ENCODE data around the gene CDC42EP3. TPM values are rescaled to one million over a fixed set of nuclear protein-coding genes. Genes with fewer than 3 reads are reported as not detected.

Gene CDC42EP3
- total RNA-seq, 1 donor: 136 TPM

- Histone ChIP-seq H3K27me3 (ENCODE audit: insufficient read depth, low read length) (no peaks in the 10 kb centered on the region), H3K4me2 (ENCODE audit: insufficient read depth, low read length) (no peak overlapping the region), H3K36me3 (ENCODE audit: insufficient read depth, low read length) (no peaks in the 10 kb centered on the region), H3K4me3 (ENCODE audit: insufficient read depth, low read length) (no peak overlapping the region), H2AFZ (ENCODE audit: low read length) (no peak overlapping the region), H3K4me1 (ENCODE audit: insufficient read depth, low read length) (peaks cover 18% of the 10 kb centered on the region), H3K9me3 (ENCODE audit: low read depth, low read length) (no peaks in the 10 kb centered on the region), H4K20me1 (ENCODE audit: insufficient read depth, low read length) (no peaks in the 10 kb centered on the region), H3K27ac (ENCODE audit: low read depth, low read length) (no peak overlapping the region), H3K79me2 (ENCODE audit: insufficient read depth, low read length) (no peaks in the 10 kb centered on the region)
- TF ChIP-seq CTCF (IDR thresholded peaks at IDR 0.05; ENCODE audit: extremely low read depth, low read depth, low read length): no peak
- no peak for DNase-seq (ENCODE audit: insufficient read length, low spot score, missing footprints)
Measured at GRCh38 chr2:37600735-37601134, 70.7 kb downstream of the CDC42EP3 start.

- H4K20me1 ChIP-seq (ENCODE audit: insufficient read depth, low read length): no peaks in the 10 kb centered on the region
- no peak overlapping the region for H3K4me3 ChIP-seq (ENCODE audit: insufficient read depth, low read length)
- no peak overlapping the region for H2AFZ ChIP-seq (ENCODE audit: low read length)
- DNase-seq (ENCODE audit: insufficient read length, low spot score, missing footprints): no peak
- no peaks in the 10 kb centered on the region for H3K27me3 ChIP-seq (ENCODE audit: insufficient read depth, low read length)
- TF ChIP-seq CTCF (IDR thresholded peaks at IDR 0.05; ENCODE audit: extremely low read depth, low read depth, low read length): no peak
- H3K27ac ChIP-seq (ENCODE audit: low read depth, low read length): no peak overlapping the region
- no peaks in the 10 kb centered on the region for H3K79me2 ChIP-seq (ENCODE audit: insufficient read depth, low read length)
- H3K36me3 ChIP-seq (ENCODE audit: insufficient read depth, low read length): no peaks in the 10 kb centered on the region
- no peak overlapping the region for H3K4me2 ChIP-seq (ENCODE audit: insufficient read depth, low read length)
- H3K9me3 ChIP-seq (ENCODE audit: low read depth, low read length): no peaks in the 10 kb centered on the region
- peaks cover 16% of the 10 kb centered on the region for H3K4me1 ChIP-seq (ENCODE audit: insufficient read depth, low read length)
Measured at GRCh38 chr2:37599688-37600525, 71.5 kb downstream of the CDC42EP3 start.

GRCh38 chr2:37593694-37594093 is 77.7 kb downstream of the CDC42EP3 start:
- Histone ChIP-seq H3K27me3 (ENCODE audit: insufficient read depth, low read length) (no peaks in the 10 kb centered on the region), H3K9me3 (ENCODE audit: low read depth, low read length) (no peaks in the 10 kb centered on the region), H4K20me1 (ENCODE audit: insufficient read depth, low read length) (no peaks in the 10 kb centered on the region), H3K4me2 (ENCODE audit: insufficient read depth, low read length) (no peak overlapping the region), H3K4me1 (ENCODE audit: insufficient read depth, low read length) (peaks cover 23% of the 10 kb centered on the region), H3K27ac (ENCODE audit: low read depth, low read length) (no peak overlapping the region), H2AFZ (ENCODE audit: low read length) (no peak overlapping the region), H3K4me3 (ENCODE audit: insufficient read depth, low read length) (no peak overlapping the region), H3K79me2 (ENCODE audit: insufficient read depth, low read length) (no peaks in the 10 kb centered on the region), H3K36me3 (ENCODE audit: insufficient read depth, low read length) (no peaks in the 10 kb centered on the region)
- no peak for TF ChIP-seq CTCF (IDR thresholded peaks at IDR 0.05; ENCODE audit: extremely low read depth, low read depth, low read length)
- no peak for DNase-seq (ENCODE audit: insufficient read length, low spot score, missing footprints)

- H3K9me3 ChIP-seq (ENCODE audit: low read depth, low read length): no peaks in the 10 kb centered on the region
- H2AFZ ChIP-seq (ENCODE audit: low read length): no peak overlapping the region
- no peaks in the 10 kb centered on the region for H4K20me1 ChIP-seq (ENCODE audit: insufficient read depth, low read length)
- no peaks in the 10 kb centered on the region for H3K27me3 ChIP-seq (ENCODE audit: insufficient read depth, low read length)
- H3K79me2 ChIP-seq (ENCODE audit: insufficient read depth, low read length): no peaks in the 10 kb centered on the region
- H3K27ac ChIP-seq (ENCODE audit: low read depth, low read length): no peak overlapping the region
- H3K4me3 ChIP-seq (ENCODE audit: insufficient read depth, low read length): no peak overlapping the region
- peaks cover 29% of the 10 kb centered on the region for H3K4me1 ChIP-seq (ENCODE audit: insufficient read depth, low read length)
- H3K4me2 ChIP-seq (ENCODE audit: insufficient read depth, low read length): no peak overlapping the region
- no peak for DNase-seq (ENCODE audit: insufficient read length, low spot score, missing footprints)
- H3K36me3 ChIP-seq (ENCODE audit: insufficient read depth, low read length): no peaks in the 10 kb centered on the region
- TF ChIP-seq CTCF (IDR thresholded peaks at IDR 0.05; ENCODE audit: extremely low read depth, low read depth, low read length): no peak
Measured at GRCh38 chr2:37593024-37593423, 78.4 kb downstream of the CDC42EP3 start.

Data from osteoblast (primary cell).